ENCODE results near the gene ZNF324B. TPM values are rescaled to one million over a fixed set of nuclear protein-coding genes. Genes with fewer than 3 reads are reported as not detected.

Gene ZNF324B
- total and polyA plus RNA-seq, 4 donors = 0.53 to 4.9 (median 2.8) TPM

- peaks cover 2 to 8% (median 4%) of the 10 kb centered on the region in 4 donors for H3K4me1 ChIP-seq (ENCODE audit: control insufficient read depth in 4 of 4, insufficient read depth in 4 of 4, low read length in 3 of 4)
- TF ChIP-seq ZBTB33 (IDR thresholded peaks at IDR 0.05) (peak; percentile 44), RXRA (IDR thresholded peaks at IDR 0.05) (no peak), SP1 (IDR thresholded peaks at IDR 0.05) (peak; percentile 68), HNF4G (IDR thresholded peaks at IDR 0.05) (no peak), FOXA1 (IDR thresholded peaks at IDR 0.05) (no peak), GABPA (IDR thresholded peaks at IDR 0.05 in 1 of 2, conservative IDR thresholded peaks at IDR 0.05 in 1 of 2) (peak; percentile 80 to 96), JUND (IDR thresholded peaks at IDR 0.05) (no peak), YY1 (IDR thresholded peaks at IDR 0.05) (peak; percentile 98), RAD21 (IDR thresholded peaks at IDR 0.05) (no peak), EGR1 (IDR thresholded peaks at IDR 0.05; ENCODE audit: low read depth in 2 of 2) (no peak), MAX (IDR thresholded peaks at IDR 0.05) (peak; percentile 69), TAF1 (conservative IDR thresholded peaks at IDR 0.05) (no peak), FOXA2 (IDR thresholded peaks at IDR 0.05) (no peak)
- DNase-seq (ENCODE audit: low spot score) = peak; percentile 88
- peak within 1 kb of the TSS; percentile 66 to 91 (median 81) for H3K4me3 ChIP-seq (ENCODE audit: low read depth in 1 of 3, low read length in 3 of 3)
- H3K9me3 ChIP-seq (ENCODE audit: control insufficient read depth in 4 of 4, low read length in 3 of 4) = peaks cover 17 to 42% (median 28%) of the 10 kb centered on the region in 4 donors
- peak within 1 kb of the TSS; percentile 55 to 67 for H3K27ac ChIP-seq (ENCODE audit: low read depth in 1 of 2, low read length in 2 of 2)
- H3K36me3 ChIP-seq (ENCODE audit: control insufficient read depth in 4 of 4, insufficient read depth in 3 of 4, low read depth in 1 of 4, low read length in 3 of 4) = peaks cover 6 to 21% (median 11%) of the 10 kb centered on the region in 4 donors
- no peaks in the 10 kb centered on the region for H3K27me3 ChIP-seq (ENCODE audit: control insufficient read depth in 4 of 4, insufficient read depth in 4 of 4, low read length in 3 of 4)
- 8% methylated on average over 59 of the region's 59 CpGs for WGBS
- peak within 1 kb of the TSS in 1 of 2 donors; percentile 6 for H3K9ac ChIP-seq (ENCODE audit: low read depth in 1 of 2, low read length in 2 of 2)
Observed at GRCh38 chr19:58439576-58440554, 11.6 kb upstream of the ZNF324B start, which contains the start of gene ZNF132. Gene ZNF132, minus strand, starts transcription at chr19:58440153. Its CDS starts 332 bp downstream, at chr19:58439821.

GRCh38 chr19:58440556-58440955, 10.9 kb upstream of the ZNF324B start:
- 23% methylated on average over 31 of the region's 31 CpGs for WGBS
- H3K9ac ChIP-seq (ENCODE audit: low read depth in 1 of 2, low read length in 2 of 2) = no peak overlapping the region
- TF ChIP-seq SP1 (IDR thresholded peaks at IDR 0.05) (no peak), FOXA2 (IDR thresholded peaks at IDR 0.05) (no peak), GABPA (IDR thresholded peaks at IDR 0.05 in 1 of 2, conservative IDR thresholded peaks at IDR 0.05 in 1 of 2) (no peak), RAD21 (IDR thresholded peaks at IDR 0.05) (no peak), RXRA (IDR thresholded peaks at IDR 0.05) (no peak), EGR1 (IDR thresholded peaks at IDR 0.05; ENCODE audit: low read depth in 2 of 2) (no peak), HNF4G (IDR thresholded peaks at IDR 0.05) (no peak), NR2F2 (IDR thresholded peaks at IDR 0.05) (no peak), MAX (IDR thresholded peaks at IDR 0.05) (no peak), ZBTB33 (IDR thresholded peaks at IDR 0.05) (no peak), HNF4A (conservative IDR thresholded peaks at IDR 0.05) (no peak), JUND (IDR thresholded peaks at IDR 0.05) (no peak), YY1 (IDR thresholded peaks at IDR 0.05) (no peak), CTCF (IDR thresholded peaks at IDR 0.05; ENCODE audit: low read depth, low read length, missing input control) (no peak), REST (IDR thresholded peaks at IDR 0.05) (no peak)
- TF ChIP-seq, protein P1, sequence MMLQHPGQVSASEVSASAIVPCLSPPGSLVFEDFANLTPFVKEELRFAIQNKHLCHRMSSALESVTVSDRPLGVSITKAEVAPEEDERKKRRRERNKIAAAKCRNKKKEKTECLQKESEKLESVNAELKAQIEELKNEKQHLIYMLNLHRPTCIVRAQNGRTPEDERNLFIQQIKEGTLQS (IDR thresholded peaks at IDR 0.05) = no peak
- peak overlapping the region; percentile 66 to 91 (median 81) for H3K4me3 ChIP-seq (ENCODE audit: low read depth in 1 of 3, low read length in 3 of 3)
- DNase-seq (ENCODE audit: low spot score) = no peak
- H3K36me3 ChIP-seq (ENCODE audit: control insufficient read depth in 4 of 4, insufficient read depth in 3 of 4, low read depth in 1 of 4, low read length in 3 of 4) = peaks cover 6 to 14% (median 8%) of the 10 kb centered on the region in 4 donors
- peaks cover 2 to 8% (median 4%) of the 10 kb centered on the region in 4 donors for H3K4me1 ChIP-seq (ENCODE audit: control insufficient read depth in 4 of 4, insufficient read depth in 4 of 4, low read length in 3 of 4)
- H3K27me3 ChIP-seq (ENCODE audit: control insufficient read depth in 4 of 4, insufficient read depth in 4 of 4, low read length in 3 of 4) = no peaks in the 10 kb centered on the region
- H3K9me3 ChIP-seq (ENCODE audit: control insufficient read depth in 4 of 4, low read length in 3 of 4) = peaks cover 13 to 35% (median 22%) of the 10 kb centered on the region in 4 donors
- H3K27ac ChIP-seq (ENCODE audit: low read depth in 1 of 2, low read length in 2 of 2) = peak overlapping the region; percentile 7 to 56

All from liver (tissue), 9 donors.